NCI-H1417 (cell line): ENCODE measurements around the gene RAB7A.
A peak's percentile ranks its signal among the peaks of the same experiment; 100 is the strongest.
"Not testable (repeated sequence)": the region's sequence is repeated elsewhere in the genome, so short reads cannot be mapped to it uniquely, and the experiment has no call there.

Experiments
- DNase-seq, 3 experiments: peaks; one replicate each; lab custom pipeline; 2025; lab: John Stamatoyannopoulos, UW

The RAB7A gene

DNA sequence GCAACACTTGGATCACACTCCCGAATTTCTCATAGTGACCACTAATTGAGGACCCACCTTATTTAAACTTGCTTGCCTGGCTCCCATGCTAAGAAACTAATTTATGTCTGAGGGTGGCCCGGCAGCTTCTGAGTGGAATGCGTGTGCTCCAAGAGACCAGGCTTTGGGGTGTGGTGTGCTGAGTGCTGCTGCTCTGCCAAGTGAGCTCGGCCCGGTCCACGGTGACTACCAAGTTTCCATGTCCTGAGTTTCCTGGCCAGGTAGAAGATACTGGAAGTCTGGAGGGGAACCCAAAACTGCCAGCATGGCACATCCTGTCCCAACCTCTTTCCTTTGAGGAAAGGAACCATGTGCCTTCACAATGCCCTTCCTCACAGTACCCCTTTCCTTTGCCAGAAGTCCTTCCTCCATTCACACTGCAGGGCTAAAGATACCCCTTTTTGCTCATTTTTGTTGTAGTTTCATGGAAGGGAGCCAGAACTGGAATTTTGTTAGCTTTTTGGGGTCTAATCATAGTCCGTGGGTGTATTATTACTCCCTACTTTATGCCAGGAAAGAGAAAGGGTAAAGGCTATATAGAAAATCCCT is 94.4 kb downstream of the RAB7A start:
- DNase-seq, result no peak

DNA sequence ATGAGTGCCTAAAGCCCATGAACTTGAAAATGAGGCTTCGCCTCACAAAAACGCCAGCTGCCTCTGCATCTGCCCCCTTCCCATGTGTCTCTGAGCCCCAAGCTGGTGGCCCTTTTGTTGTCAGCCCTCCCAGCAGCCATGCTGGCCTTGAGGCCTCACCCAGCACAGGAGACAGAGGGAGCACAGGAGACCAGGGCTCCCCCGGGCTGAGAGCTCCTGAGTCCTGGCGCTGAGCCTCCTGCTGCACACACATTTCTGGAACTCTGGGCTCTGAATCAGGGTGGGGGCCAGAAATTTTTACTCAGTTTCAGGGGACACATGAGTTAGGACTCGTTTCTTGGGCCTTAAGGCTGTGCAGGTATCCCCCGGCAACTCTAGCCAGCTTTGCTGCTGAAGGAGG is 97.0 kb downstream of the RAB7A start:
- no peak for DNase-seq

DNA sequence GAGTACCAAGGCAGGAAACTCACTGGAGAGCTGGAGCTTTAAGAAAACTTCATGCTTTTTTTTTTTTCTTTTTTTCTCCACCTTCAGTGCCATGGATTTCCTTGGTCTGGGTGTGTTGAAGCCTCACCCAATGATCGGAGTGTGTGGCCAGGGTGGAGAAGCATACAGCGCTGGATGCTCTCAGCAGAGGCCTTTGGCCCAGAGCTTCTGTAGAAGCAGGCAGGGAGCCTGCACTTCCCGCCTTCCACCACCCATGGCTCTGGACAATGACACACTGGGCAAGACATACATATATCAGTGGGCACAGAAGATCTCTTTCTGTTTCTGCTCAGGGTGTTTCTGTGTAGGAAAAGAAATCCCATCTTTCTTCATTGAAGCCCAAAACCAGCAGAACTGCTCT is 97.6 kb downstream of the RAB7A start:
- DNase-seq, result no peak

DNA sequence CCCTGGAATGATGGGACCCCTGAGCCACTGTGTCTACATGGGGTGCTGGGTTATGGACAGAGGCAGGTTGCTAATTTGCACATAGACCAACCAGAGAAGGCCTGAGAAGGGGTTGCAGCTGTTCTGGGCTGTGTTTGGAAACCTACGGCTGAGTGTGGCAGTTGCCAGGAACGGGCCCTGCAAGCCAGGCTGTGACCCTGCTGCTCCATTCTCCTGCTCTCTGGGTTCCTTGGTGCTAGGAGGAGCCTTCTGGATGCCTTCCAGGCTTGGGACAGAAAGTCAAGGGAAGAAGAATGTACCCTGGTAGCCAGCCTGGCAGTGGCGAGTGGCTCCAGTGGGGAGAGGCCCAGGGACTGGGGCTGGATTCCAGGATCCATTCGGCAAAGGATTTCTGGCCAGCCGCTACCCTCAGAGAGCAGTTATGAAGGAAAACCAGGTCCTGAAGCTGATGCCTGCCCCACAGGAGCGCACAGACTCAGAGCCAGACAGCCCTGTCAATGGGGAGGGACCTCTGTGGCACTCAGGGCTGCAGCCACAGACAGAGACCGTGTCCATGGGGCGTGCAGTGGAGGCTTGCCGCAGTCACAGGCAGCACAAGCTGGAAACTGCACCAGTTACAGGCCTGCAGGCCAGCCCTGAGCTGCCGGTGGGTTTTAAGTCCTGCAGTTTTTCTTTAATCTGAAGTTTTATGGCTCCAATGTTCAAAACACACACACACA is 98.3 kb downstream of the RAB7A start:
- no peak for DNase-seq

DNA sequence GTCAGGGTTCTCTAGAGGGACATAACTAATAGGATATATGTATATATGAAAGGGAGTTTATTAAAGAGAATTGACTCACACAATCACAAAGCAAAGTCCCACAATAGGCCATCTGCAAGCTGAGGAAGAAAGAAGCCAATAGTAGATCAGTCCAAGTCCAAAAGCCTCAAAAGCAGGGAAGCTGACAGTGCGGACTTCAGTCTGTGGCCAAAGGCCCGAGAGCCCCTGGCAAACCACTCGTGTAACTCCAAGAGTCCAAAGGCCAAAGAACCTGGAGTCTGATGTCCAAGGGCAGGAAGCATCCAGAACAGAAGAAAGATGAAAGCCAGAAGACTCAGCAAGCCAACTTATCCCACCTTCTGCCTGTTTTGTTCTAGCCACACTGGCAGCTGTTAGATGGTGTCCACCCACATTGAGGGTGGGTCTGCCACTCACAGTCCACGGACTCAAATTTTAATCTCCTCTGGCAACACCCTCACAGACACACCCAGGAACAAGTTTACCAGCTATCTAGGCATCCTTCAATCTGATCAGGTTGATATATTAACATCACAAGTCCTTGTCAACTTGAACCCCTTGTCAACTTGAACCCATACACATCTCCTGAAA is 99.2 kb downstream of the RAB7A start:
- DNase-seq, result no peak

DNA sequence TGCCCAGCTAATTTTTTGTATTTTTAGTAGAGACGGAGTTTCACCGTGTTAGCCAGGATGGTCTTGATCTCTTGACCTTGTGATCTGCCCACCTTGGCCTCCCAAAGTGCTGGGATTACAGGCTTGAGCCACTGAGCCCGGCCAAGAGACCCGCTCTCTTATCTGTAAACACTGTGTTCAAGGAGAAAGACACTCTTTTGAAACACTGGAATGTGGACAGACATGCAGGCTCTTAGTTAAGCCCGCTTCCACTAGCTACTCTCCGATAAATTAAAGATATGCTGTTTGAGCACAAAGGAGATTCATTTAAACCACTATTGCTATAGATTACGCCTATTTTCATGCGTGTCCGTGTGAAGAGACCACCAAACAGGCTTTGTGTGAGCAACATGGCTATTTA is 103.1 kb downstream of the RAB7A start:
- DNase-seq, result not testable (repeated sequence)

DNA sequence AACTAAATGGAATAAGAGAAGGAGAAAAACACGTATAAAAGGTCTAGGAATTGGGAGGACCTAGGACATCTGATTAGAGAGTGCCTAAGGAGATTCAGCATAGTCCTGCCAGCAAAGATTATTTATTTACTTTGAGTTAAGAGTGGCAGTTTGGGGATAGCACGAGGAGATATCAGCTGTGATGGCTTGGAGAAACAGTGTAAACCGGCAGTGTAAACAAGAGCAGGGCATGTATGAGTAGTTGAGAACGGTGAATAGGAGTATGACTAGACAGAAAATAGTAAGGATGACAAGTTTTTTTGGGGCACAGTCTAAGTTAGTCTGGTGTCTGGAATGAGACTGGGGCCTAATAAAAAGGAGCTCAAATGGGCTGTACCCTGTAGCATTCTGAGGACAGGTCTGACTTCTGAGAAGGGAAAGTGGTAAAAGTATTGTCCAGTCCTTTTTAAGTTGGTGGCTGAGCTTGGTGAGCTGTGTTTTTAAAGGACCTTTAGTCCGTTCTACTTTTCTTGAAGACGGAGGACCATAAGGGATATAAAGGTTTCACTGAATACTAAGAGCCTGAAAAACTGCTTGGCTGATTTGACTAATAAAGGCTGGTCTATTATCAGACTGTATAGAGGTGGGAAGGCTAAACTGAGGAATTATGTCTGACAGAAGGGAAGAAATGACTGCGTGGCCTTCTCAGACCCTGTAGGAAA is 104.1 kb downstream of the RAB7A start:
- not testable (repeated sequence) for DNase-seq

DNA sequence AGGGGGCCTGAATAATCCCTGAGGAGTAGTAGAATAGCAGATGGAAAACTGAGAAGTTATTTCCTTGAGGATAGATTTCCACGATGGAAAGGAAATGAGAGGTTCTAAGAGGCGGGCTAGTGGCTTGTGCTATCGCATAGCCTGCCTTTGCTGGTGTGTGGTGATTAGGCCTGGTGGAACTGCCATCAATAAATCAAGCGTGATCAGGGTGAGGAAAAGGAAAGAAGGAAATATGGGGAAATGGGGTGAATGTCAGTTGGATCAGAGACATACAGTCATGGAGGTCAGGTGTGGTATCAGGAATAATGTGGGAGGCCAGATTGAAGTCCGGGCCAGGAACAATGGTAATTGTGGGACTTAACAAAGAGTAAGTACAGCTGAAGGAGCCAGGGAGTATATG is 104.8 kb downstream of the RAB7A start:
- DNase-seq, result not testable (repeated sequence)

DNA sequence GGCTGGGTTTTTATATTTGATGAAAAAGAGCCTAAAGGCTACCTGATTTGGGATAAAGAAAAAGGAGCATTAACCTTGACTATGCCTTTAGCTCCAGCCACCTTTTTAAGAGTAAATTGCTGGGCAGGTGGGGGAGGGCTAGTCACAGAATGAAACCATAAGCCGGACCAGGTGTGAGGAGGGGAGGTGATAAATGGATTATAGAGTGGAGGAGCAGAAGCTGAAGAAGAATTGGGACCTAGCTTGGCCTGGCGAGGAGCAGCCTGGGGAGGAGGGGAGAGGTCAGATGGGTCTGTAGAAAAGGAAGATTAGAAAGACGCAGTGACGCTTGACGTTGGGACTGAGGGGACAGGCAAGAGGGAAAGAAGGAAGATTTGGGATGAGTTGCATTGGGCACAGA is 107.0 kb downstream of the RAB7A start:
- not testable (repeated sequence) for DNase-seq

DNA sequence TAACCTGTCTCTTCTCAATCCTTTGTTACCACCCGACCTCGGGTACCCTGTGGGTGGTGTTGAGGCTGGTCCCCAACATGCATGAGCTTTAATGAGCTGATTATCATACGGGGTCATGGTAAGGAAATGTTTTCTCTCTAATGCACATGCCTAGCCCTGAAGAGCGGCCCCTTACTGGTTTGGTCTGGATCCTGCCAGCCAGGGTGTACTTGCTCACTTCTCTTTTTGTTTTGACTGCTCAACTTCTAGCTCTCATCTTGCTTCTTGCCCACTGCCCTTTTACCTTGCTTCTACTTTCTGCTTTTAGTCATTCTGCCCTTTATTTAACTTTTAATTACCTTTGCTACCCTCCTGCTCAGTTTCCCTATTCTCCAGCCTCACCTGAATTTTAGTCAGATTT is 109.1 kb downstream of the RAB7A start:
- no peak for DNase-seq

DNA sequence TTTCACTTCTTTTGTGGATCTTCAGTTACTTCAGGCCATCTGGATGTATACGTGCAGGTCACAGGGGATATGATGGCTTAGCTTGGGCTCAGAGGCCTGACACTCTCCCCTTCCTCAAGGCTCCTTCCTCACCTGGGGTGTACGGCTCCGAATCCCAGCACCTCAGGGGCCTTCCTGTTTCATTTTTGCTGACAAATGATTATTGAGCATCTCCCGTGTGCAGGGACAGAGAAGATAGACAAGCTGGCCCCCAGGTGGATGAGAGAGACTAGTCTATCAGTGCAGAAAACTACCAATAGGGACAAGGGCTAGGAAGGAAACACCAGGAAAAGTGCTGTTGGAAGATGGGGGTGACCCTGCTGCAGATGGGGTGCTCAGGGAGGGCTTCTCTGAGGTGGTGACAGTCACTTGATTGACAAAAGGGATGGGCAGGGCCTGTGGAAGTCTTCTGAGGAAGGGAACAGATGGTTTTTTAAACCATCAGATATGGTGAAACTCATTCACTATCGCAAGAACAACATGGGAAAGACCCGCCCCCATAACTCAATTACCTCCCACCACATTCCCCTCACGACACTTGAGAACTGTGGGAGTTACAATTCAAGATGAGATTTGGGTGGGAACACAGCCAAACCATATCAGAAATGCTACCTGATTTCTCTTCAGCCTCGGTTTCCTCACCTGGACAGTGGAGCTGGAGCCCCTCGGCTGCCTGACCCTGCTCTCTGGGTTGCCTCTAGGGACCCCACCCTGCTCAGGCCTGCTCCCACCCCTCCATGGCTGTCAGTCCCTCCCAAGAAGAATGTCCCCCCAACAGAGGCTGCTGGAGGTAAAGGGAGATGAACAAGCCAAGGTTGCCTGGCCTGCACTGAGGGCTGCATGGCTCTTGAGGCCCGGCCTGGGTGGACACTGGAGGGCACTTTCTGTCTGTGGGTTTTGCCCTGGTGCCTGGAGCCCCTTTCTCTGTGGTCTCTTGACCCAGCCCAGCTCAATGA is 116.2 kb downstream of the RAB7A start:
- no peak for DNase-seq

DNA sequence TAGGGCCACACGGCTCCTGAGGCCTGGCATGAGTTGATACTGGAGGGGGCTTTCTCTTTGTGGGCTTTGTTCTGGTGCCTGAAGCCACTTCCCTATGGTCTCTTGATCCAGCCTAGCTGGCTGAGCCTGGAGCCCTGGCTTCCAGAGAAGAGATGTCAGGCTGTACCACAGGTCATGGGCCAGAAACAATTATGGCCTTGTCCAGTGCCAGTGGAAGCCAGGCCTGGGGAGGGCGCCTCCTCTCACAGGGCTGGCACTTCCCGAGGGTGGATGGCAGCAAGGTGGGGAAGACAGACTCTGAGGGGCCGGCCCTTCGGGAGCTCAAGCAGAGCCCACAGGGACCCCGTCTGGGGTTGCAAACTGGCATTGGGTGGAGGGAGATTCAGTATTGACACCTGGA is 118.5 kb downstream of the RAB7A start:
- DNase-seq, result no peak

DNA sequence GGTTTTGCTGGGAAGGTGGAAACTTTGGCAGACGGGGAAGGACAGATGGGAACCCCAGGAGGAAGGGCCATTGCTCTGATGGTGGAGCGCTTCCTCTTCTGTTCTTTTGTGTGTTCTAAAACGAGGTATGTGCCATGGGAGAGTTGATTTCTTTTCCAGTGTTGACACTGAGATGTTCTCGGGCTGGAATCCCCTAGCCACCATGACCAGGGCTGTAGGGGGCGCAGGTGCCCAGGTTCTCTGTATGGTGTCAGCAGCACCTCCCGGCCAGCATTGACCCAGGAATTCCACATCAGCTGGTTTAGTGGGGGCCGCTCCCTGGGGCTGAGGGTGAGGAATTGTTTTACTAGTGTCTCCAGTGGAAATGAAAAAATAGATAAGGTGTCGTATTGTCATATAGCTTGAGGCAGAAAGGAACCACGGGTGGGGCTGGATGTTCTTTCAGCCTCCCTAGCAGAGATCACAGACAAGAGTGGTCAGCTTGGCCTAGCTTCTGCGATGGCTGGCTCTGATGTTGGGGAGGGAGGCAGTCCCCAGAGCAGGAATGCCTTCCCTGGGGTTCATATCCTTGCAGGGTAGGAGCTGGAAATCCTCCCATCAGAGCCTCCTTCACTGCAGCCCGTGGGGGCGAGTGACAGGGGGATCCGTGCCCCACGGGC is 119.3 kb downstream of the RAB7A start:
- DNase-seq, result peak in 2 of 3 experiments; percentile 7 to 57

DNA sequence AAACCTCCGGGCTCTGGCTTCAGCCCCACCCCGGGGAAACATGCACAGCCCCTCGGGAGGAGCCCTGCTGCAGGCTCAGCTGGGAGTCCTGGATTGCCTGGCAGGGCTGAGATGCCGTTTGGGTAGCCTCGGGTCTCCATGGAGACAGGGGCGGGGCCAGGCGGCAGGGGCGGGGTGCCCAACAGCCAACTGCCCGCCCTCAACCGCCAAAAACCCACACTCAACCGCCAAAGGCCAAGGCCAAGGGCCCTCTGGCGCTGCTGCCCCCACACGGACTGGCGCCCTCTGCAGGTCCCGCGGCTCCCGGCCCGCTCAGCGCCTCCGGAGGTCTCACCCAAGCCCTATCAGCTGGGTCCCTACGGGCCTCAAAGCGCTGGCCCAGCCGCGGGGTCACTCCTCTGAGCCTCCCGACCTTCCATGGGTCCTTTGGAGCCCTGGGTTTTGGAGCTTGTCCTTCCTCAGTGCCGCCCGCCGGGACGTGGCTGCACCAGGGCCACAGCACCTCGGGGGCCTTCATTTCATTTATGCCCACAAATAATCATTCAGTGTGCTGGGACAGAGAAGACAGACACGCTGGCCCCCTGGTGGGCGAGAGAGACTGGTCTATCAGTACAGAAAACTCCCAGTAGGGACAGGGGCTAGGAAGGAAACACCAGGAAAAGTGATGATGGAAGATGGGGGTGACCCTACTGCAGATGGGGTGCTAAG is 119.9 kb downstream of the RAB7A start:
- peak; percentile 76 to 86 (median 76) for DNase-seq

DNA sequence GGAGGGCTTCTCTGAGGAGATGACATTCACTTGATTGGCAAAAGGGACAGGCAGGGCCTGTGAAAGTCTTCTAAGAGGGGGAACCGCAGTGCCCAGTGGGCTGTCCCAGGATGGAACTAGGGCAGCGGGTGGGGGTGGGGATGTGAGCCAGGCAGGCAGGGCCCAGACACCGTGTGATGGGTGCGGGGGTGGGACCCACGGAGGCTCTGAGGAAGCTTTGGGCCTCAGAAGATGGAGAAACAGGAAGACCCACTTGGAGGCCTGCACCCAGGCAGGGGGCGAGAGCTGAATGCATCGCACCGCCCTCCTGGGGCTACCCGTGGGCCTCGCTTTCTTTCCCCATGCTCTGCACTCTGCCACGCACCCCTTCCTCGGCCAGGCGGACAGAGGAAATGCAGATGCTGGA is 120.5 kb downstream of the RAB7A start:
- no peak for DNase-seq

DNA sequence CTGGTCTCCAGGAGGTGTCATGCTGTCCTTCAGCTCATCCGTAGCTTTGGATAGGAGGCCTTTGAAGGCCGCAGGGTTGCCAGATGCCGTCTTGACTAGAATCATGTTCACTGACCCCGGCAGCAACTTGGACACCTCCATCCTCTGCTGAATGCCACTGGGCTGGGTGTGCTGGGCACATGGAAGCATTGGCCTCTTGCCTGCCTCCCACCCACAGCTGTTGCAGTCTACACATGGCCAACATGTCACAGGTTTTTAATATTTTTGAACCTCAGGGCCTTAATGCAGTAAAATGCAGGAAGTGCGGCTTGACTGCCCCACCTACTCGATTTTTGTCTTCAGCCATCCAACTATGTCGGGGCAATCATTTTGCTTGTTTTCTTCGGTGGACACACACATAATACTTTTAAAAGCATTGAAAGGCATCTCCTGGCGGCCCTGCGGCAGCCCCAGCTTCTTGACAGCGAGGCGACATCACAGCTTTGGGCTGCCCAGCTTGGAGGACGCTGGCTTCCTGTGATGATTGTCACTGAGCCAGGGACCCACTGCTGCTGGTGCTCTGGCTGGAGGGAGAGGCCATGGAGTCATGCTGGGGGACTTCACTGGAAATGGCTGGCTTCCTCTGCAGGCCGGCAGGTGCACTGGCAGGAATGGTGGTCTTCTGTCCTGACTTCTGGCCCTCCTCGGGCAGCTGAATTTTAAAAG is 121.8 kb downstream of the RAB7A start:
- DNase-seq, result no peak

DNA sequence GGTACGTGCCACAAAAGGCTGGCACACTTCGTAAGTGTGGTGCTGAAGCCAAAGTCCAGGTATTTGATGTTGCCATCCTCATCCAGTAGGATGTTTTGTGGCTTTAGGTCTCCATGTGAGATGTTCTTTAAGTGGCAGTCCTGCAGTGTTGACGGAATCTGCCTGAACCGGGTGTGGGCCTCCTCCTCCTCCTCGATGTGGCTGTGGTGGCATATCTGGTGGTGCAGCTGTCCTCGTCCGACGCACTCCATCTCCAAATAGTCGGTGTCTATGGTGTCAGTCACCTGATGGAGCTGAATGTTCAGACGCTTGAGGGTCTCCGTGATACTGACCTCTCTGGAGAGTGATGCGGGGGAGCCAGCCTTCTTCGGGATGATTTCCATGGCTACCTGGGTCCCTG is 123.0 kb downstream of the RAB7A start:
- DNase-seq, result no peak

DNA sequence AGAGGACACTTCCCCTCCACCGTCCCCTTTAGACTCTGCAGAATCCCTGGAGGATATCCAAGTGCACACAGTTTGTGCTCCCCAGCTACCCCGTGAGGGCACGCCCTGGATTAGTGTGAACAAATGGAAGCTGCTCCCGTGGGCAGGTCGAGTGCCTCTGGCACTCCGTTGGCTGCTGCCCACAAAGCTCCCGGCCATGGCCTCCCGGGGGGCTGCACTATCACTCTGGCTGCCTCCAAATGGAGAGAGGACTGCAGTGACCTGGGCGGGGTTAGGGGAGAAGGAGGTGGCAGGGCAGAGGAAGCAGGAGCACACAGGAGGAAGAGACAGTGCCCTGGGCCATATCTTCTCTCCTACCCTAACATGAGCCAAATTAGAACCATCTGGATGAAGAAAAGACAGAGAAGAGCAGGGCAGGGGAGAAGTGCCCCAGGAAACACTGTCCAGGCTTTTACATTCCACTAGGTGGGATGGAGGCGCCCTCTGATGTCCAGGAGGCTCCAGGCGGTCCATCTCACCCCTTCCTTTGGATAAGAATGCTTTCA is 124.0 kb downstream of the RAB7A start:
- DNase-seq, result no peak

DNA sequence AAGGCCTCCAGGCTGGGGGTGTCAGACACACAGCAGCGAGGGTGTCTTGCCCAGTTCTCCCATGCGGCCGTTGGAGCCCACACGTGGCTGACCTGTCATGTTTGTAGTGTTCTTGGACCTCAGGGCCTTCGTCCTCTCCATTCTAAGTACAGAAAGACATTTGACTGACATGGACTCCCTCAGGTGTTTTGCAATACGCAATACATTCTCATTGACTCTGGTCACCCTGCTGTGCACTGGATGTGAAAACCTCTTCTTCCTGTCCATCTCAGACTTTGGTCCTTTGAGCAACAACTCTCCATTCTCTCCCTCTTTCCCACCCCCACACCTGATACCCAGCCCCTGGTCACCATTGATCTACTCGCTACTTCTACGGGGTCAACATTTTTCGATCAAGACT is 124.6 kb downstream of the RAB7A start:
- DNase-seq, result no peak

DNA sequence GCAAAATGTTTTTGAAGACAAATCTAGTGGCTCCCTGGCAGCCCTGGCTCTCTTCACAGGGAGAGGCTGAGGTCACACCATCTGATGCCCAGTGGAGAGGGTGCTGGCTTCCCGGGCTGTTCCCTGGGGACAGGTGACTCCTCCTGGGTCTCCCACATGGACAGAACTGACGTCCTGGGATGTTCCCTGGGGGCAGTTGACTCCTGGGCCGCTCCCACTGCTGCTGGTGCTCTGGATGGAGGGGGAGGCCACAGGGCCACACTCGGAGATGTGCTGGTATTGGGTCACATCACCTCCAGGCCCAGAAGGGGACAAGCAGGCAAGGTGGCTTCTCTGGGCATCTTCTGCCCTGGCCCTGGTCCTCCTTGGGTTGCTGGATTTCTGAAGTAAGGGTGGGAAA is 125.6 kb downstream of the RAB7A start:
- DNase-seq, result no peak
